ENCODE results near the gene HECTD2.
"Not testable (repeated sequence)": the region's sequence is repeated elsewhere in the genome, so short reads cannot be mapped to it uniquely, and the experiment has no call there.

The HECTD2 gene

GRCh38 chr10:91537614-91538383, 127.7 kb downstream of the HECTD2 start:
- DNase-seq (ENCODE audit: low spot score), result no peak

- DNase-seq (ENCODE audit: low spot score), result no peak
These were observed 129.8 kb downstream of the HECTD2 start for GRCh38 chr10:91539930-91540329.

- DNase-seq (ENCODE audit: low spot score), result no peak
These were observed 130.6 kb downstream of the HECTD2 start for GRCh38 chr10:91540733-91541132.

- DNase-seq (ENCODE audit: low spot score), result no peak
These were observed 131.3 kb downstream of the HECTD2 start for GRCh38 chr10:91541481-91541880.

GRCh38 chr10:91545384-91545783, 135.2 kb downstream of the HECTD2 start:
- no peak for DNase-seq (ENCODE audit: low spot score)

- DNase-seq (ENCODE audit: low spot score), result no peak
These were observed 135.7 kb downstream of the HECTD2 start for GRCh38 chr10:91545838-91546237.

- no peak for DNase-seq (ENCODE audit: low spot score)
These were observed 139.1 kb downstream of the HECTD2 start for GRCh38 chr10:91549262-91549661.

GRCh38 chr10:91550021-91550420, 139.9 kb downstream of the HECTD2 start:
- no peak for DNase-seq (ENCODE audit: low spot score)

GRCh38 chr10:91551856-91552255, 141.7 kb downstream of the HECTD2 start:
- DNase-seq (ENCODE audit: low spot score), result no peak

GRCh38 chr10:91552274-91553095, 142.3 kb downstream of the HECTD2 start:
- DNase-seq (ENCODE audit: low spot score), result no peak

- DNase-seq (ENCODE audit: low spot score), result no peak
These were observed 145.3 kb downstream of the HECTD2 start for GRCh38 chr10:91555455-91555854.

- no peak for DNase-seq (ENCODE audit: low spot score)
These were observed 146.8 kb downstream of the HECTD2 start for GRCh38 chr10:91556691-91557566.

- no peak for DNase-seq (ENCODE audit: low spot score)
These were observed 147.5 kb downstream of the HECTD2 start for GRCh38 chr10:91557651-91558111.

- DNase-seq (ENCODE audit: low spot score), result no peak
These were observed 148.3 kb downstream of the HECTD2 start for GRCh38 chr10:91558473-91558872.

GRCh38 chr10:91559169-91559568, 149.0 kb downstream of the HECTD2 start:
- no peak for DNase-seq (ENCODE audit: low spot score)

GRCh38 chr10:91559750-91560149, 149.6 kb downstream of the HECTD2 start:
- DNase-seq (ENCODE audit: low spot score), result no peak

- DNase-seq (ENCODE audit: low spot score), result not testable (repeated sequence)
These were observed 150.7 kb downstream of the HECTD2 start for GRCh38 chr10:91560827-91561226.

- no peak for DNase-seq (ENCODE audit: low spot score)
These were observed 152.9 kb downstream of the HECTD2 start for GRCh38 chr10:91562839-91563581.

GRCh38 chr10:91564026-91564425, 153.9 kb downstream of the HECTD2 start:
- DNase-seq (ENCODE audit: low spot score), result no peak
